Peyer's patch (tissue), 4 donors: ENCODE measurements around the gene NRXN3. TPM values are rescaled to one million over a fixed set of nuclear protein-coding genes. Genes with fewer than 3 reads are reported as not detected.

Experiments used
- DNase-seq, 3 donors: peaks; one replicate each; pipeline ENCODE4 v3.0.0-alpha.2; 2017 to 2019
- H3K27ac ChIP-seq, 4 donors: fragments of 200-600 bp; sonication (generic); one replicate each; pipeline ENCODE4 v1.5.1; 2016 to 2019
- H3K27me3 ChIP-seq, 2 donors: fragments of 200-600 bp; sonication (generic); one replicate each; pipeline ENCODE4 v1.5.1; 2019
- H3K36me3 ChIP-seq, 3 donors: fragments of 200-600 bp; sonication (generic); one replicate each; pipeline ENCODE4 v1.5.1; 2016 to 2019
- H3K4me1 ChIP-seq, 4 donors: fragments of 200-600 bp; sonication (generic); one replicate each; pipeline ENCODE4 v1.5.1; 2016 to 2019
- H3K4me3 ChIP-seq, 4 donors: fragments of 200-600 bp; sonication (generic); 1 replicate in 3 of 4; 2 replicates in 1 of 4; pipeline ENCODE4 v1.5.1; 2016 to 2019; ENCODE audit warnings: mild to moderate bottlenecking in 1 of 4
- H3K9me3 ChIP-seq, 4 donors: fragments of 200-600 bp; sonication (generic); one replicate each; pipeline ENCODE4 v1.5.1; 2016 to 2019; ENCODE audit warnings: mild to moderate bottlenecking in 1 of 4
- POLR2A ChIP-seq, 2 donors: fragments of 450-650 bp; IDR thresholded peaks; one replicate each; pipeline ENCODE4 v1.5.1; 2017; ENCODE audit warnings: antibody characterized with exemption in 2 of 2, mild to moderate bottlenecking in 2 of 2, moderate library complexity in 2 of 2
- total RNA-seq, 4 donors: library from RNA; depleted of rRNA; stranded (reverse); fragments of >200 nt; gene quantifications; one replicate each; pipeline ENCODE4 v1.1.0, GENCODE V29; 2016
- TF ChIP-seq, protein P1 (sequence below), 6 experiments: fragments of 450-650 bp in 4 of 6; fragments of 200-600 bp in 2 of 6; sonication (generic) in 1 of 6; IDR thresholded peaks; one replicate each; pipeline ENCODE4 v1.5.1; 2017 to 2019; ENCODE audit warnings: antibody characterized with exemption in 6 of 6, mild to moderate bottlenecking in 3 of 6, moderate library complexity in 1 of 6

Gene NRXN3
- total RNA-seq, 4 donors from 2014 or later = 1.6 to 10.2 (median 4.4) TPM

DNA sequence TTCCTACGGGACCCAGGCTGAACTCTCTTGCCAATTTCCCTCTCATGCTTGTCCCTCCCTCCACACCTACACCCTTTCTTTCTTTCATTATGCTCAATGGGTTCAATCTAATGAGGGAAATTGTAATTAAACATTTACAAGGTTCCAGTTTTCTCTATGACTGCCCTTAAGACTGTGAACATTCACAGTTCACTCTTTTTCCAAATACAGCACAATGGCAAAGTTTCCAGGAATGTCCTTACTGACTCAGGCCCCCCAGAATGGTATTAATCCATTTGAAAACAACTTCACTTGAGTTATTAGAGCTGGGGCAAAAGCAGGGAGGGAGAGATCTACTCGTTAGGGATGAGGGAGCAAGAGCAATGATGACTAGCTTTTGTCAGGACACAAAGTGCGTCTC lies 892.1 kb downstream of the NRXN3 start:
- Histone ChIP-seq H3K27me3 (no peaks in the 10 kb centered on the region), H3K27ac (no peak overlapping the region), H3K4me3 (no peak overlapping the region), H3K4me1 (no peaks in the 10 kb centered on the region), H3K9me3 (no peaks in the 10 kb centered on the region), H3K36me3 (no peaks in the 10 kb centered on the region)
- DNase-seq = no peak
- TF ChIP-seq, protein P1, sequence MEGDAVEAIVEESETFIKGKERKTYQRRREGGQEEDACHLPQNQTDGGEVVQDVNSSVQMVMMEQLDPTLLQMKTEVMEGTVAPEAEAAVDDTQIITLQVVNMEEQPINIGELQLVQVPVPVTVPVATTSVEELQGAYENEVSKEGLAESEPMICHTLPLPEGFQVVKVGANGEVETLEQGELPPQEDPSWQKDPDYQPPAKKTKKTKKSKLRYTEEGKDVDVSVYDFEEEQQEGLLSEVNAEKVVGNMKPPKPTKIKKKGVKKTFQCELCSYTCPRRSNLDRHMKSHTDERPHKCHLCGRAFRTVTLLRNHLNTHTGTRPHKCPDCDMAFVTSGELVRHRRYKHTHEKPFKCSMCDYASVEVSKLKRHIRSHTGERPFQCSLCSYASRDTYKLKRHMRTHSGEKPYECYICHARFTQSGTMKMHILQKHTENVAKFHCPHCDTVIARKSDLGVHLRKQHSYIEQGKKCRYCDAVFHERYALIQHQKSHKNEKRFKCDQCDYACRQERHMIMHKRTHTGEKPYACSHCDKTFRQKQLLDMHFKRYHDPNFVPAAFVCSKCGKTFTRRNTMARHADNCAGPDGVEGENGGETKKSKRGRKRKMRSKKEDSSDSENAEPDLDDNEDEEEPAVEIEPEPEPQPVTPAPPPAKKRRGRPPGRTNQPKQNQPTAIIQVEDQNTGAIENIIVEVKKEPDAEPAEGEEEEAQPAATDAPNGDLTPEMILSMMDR (IDR thresholded peaks at IDR 0.05) = no peak
- TF ChIP-seq POLR2A (IDR thresholded peaks at IDR 0.05) = no peak

DNA sequence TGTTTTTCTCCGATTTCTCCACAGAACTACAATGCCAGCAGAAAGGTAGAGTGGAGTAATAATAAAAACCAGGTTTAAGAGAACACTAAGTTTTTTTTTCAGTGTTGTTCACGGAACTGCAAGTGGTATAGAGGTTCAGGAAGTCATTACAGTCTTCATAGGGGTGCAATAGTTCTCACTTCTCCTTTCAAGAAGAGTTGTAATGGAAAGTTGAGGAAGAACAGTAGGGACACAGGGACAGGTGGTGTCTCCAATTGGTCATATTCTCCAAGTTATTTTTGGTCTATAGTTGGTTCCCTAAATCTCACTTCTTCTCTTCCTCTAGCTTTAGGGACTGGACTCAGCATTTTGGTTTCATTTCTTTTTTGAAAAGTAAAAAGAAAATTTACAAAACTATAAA lies 894.0 kb downstream of the NRXN3 start:
- TF ChIP-seq POLR2A (IDR thresholded peaks at IDR 0.05) = no peak
- TF ChIP-seq, protein P1 (IDR thresholded peaks at IDR 0.05) = no peak
- Histone ChIP-seq H3K27me3 (no peaks in the 10 kb centered on the region), H3K36me3 (no peaks in the 10 kb centered on the region), H3K9me3 (no peaks in the 10 kb centered on the region), H3K4me1 (no peaks in the 10 kb centered on the region), H3K27ac (no peak overlapping the region), H3K4me3 (no peak overlapping the region)
- DNase-seq = no peak

DNA sequence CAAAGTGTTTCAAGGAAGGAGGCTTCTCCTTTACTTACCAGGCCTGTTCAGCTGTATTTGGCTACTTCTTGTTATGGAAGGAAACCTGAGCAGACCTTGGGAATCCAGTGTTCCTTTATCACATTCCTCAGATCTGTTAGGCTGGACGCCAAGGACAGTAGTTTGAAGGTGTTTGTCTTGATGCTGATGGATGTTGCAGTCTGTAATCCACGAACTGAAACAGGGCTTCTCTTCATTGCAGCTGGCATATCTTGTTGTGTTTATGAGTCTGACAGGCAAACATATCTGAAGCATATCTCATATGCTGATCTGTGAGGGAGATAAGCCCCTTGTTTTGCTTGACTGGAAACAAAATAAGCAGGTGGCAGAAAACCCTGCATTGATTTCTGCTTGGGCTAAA lies 904.3 kb downstream of the NRXN3 start:
- no peaks in the 10 kb centered on the region for H3K27me3 ChIP-seq
- TF ChIP-seq POLR2A (IDR thresholded peaks at IDR 0.05) = no peak
- TF ChIP-seq, protein P1 (IDR thresholded peaks at IDR 0.05) = no peak

DNA sequence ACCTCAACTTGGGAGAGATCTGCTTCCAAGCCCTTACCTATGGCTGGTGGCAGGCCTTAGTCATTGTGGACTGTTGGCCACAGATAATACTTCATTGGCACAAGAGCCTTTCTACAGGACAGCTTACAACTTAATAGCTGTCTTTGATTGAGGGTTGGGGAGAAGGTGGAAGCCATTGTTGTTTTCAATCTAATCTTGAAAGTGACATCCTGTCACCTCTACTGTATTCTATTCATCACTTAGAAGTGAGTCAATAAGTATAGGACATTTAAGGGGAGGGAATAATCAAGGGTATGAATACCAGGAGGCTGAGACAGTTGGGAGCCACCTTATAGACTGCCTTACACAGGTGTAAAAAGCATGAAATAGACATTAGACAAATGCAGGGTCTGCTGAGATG lies 906.3 kb downstream of the NRXN3 start:
- Histone ChIP-seq H3K4me3 (no peak overlapping the region), H3K9me3 (no peaks in the 10 kb centered on the region), H3K4me1 (no peaks in the 10 kb centered on the region), H3K27me3 (no peaks in the 10 kb centered on the region), H3K36me3 (no peaks in the 10 kb centered on the region), H3K27ac (no peak overlapping the region)
- TF ChIP-seq, protein P1 (IDR thresholded peaks at IDR 0.05) = no peak
- TF ChIP-seq POLR2A (IDR thresholded peaks at IDR 0.05) = no peak
- no peak for DNase-seq

More for the DNA sequence above, 904.3 kb downstream of the NRXN3 start:
- no peak overlapping the region for H3K27ac ChIP-seq
- no peaks in the 10 kb centered on the region for H3K9me3 ChIP-seq
- H3K36me3 ChIP-seq = no peaks in the 10 kb centered on the region
- no peak overlapping the region for H3K4me3 ChIP-seq
- DNase-seq = no peak
- H3K4me1 ChIP-seq = no peaks in the 10 kb centered on the region

DNA sequence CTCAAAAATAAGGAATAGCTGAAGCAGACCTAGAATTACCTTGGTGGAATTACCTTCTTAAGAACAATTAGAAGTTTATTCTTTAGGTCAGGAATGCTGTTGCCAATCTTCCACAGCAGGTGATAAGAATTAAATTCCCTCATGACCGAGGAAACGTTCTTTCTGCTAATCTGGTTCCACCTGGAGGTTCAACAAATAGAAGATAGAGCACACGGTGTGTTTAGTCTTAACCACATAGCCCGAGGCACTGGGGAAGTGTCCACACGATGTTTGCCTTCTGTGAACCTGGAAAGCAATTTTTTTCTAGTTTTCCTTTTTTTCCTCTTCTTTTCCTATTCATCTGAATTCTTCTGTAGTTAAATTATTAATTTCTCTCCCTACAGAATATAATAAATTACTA lies 906.9 kb downstream of the NRXN3 start:
- no peaks in the 10 kb centered on the region for H3K9me3 ChIP-seq
- H3K4me1 ChIP-seq = no peaks in the 10 kb centered on the region
- TF ChIP-seq POLR2A (IDR thresholded peaks at IDR 0.05) = no peak
- TF ChIP-seq, protein P1 (IDR thresholded peaks at IDR 0.05) = no peak
- H3K27me3 ChIP-seq = no peaks in the 10 kb centered on the region
- no peak overlapping the region for H3K27ac ChIP-seq
- DNase-seq = no peak
- no peak overlapping the region for H3K4me3 ChIP-seq
- H3K36me3 ChIP-seq = no peaks in the 10 kb centered on the region

DNA sequence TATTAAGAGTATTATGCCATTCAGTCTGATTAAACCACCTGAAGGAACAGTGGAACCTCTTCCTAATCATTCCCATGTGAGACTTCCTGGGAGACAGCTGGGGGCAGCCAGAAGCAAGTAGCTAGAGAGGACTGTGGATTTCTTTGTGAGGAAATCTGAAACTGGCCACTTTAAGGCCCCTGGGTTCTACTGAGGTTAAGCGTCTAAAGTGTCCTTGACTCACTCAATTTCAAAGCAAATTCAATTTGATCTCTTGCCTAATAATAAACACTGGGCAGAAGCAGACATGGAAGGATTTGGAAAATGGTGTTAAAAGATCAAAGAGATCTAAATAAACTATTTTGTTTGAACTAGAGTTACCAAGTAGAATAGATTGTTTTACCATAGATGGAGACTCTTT lies 909.9 kb downstream of the NRXN3 start:
- Histone ChIP-seq H3K4me3 (no peak overlapping the region), H3K4me1 (no peaks in the 10 kb centered on the region), H3K9me3 (no peaks in the 10 kb centered on the region), H3K36me3 (no peaks in the 10 kb centered on the region), H3K27ac (no peak overlapping the region), H3K27me3 (no peaks in the 10 kb centered on the region)
- no peak for DNase-seq
- TF ChIP-seq, protein P1 (IDR thresholded peaks at IDR 0.05) = no peak
- TF ChIP-seq POLR2A (IDR thresholded peaks at IDR 0.05) = no peak
